Thymus (tissue), 11 donors: ENCODE results near the gene NYNRIN. TPM values are rescaled to one million over a fixed set of nuclear protein-coding genes. Genes with fewer than 3 reads are reported as not detected.
"Not testable (repeated sequence)": the region's sequence is repeated elsewhere in the genome, so short reads cannot be mapped to it uniquely, and the experiment has no call there.

Experiments used
- DNase-seq, 9 donors: peaks; one replicate each; pipeline ENCODE4 v3.0.0-alpha.2; 2013; ENCODE audit warnings: low spot score in 9 of 9, low read depth in 6 of 9, missing footprints in 1 of 9
- H3K27ac ChIP-seq, 2 donors: one replicate each; pipeline ENCODE4 v1.5.1; 2013; ENCODE audit warnings: control low read depth in 1 of 2, low read depth in 1 of 2, low read length in 1 of 2, mild to moderate bottlenecking in 1 of 2, moderate library complexity in 1 of 2
- H3K27me3 ChIP-seq, 2 donors: one replicate each; pipeline ENCODE4 v1.5.1; 2013; ENCODE audit warnings: low read length in 1 of 2; ENCODE audit not compliant: control insufficient read depth in 2 of 2, insufficient read depth in 1 of 2
- H3K36me3 ChIP-seq, 2 donors: one replicate each; pipeline ENCODE4 v1.5.1; 2013; ENCODE audit warnings: low read length in 1 of 2, mild to moderate bottlenecking in 1 of 2, moderate library complexity in 1 of 2; ENCODE audit not compliant: control insufficient read depth in 2 of 2, insufficient read depth in 2 of 2
- H3K4me1 ChIP-seq, 2 donors: one replicate each; pipeline ENCODE4 v1.5.1; 2013; ENCODE audit warnings: low read length in 2 of 2; ENCODE audit not compliant: control insufficient read depth in 2 of 2, insufficient read depth in 2 of 2
- H3K4me3 ChIP-seq, 2 donors: one replicate each; pipeline ENCODE4 v1.5.1; 2013; ENCODE audit warnings: low read length in 2 of 2, control low read depth in 1 of 2, mild to moderate bottlenecking in 1 of 2
- H3K9me3 ChIP-seq, 2 donors: one replicate each; pipeline ENCODE4 v1.5.1; 2013; ENCODE audit warnings: low read length in 1 of 2, mild to moderate bottlenecking in 1 of 2; ENCODE audit not compliant: control insufficient read depth in 2 of 2, insufficient read depth in 1 of 2
- WGBS: extraction: QIAGEN DNeasy Blood & Tissue Kit; methylation state at CpG from one replicate; pipeline ENCODE4 v1.1.7; 2013; 5-methylcytosine and 5-hydroxymethylcytosine counted together
- polyA plus RNA-seq: library from polyadenylated mRNA; stranded (reverse); fragments of 200-250 nt; gene quantifications from one replicate; pipeline ENCODE4 v1.2.3, GENCODE V29; 2013
- total RNA-seq: library from RNA; stranded (reverse); fragments of 120-200 nt; gene quantifications from one replicate; pipeline ENCODE4 v1.2.4, GENCODE V29; 2013
- donor health status: healthy.

NYNRIN gene
- total and polyA plus RNA-seq, 2 donors = 3.1 to 4.3 TPM

DNA sequence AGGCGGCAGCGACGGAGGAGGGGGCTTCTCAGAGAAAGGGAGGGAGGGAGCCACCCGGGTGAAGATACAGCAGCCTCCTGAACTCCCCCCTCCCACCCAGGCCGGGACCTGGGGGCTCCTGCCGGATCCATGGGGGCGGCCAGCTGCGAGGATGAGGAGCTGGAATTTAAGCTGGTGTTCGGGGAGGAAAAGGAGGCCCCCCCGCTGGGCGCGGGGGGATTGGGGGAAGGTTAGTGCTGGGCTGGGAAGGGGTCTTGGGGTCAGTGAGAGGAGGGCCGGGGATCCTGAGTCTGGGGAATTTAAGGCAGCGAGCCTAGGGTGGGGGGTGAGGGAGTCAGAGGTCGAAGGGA is 30.6 kb upstream of the NYNRIN start:
- Histone ChIP-seq H3K27ac (peak overlapping the region in 1 of 2 donors; percentile 74), H3K4me3 (peak overlapping the region; percentile 43 to 67), H3K9me3 (peaks cover 0 to 3% of the 10 kb centered on the region in 2 donors), H3K27me3 (peaks cover 18 to 36% of the 10 kb centered on the region in 2 donors), H3K36me3 (no peaks in the 10 kb centered on the region), H3K4me1 (peaks cover 12 to 41% of the 10 kb centered on the region in 2 donors)
- DNase-seq = peak in 4 of 9 donors; percentile 9 to 33 (median 20)
- WGBS = under 1% methylated on average over 15 of the region's 15 CpGs

GRCh38 chr14:24368562-24369252 is 30.1 kb upstream of the NYNRIN start:
- Histone ChIP-seq H3K4me3 (peak overlapping the region; percentile 43 to 67), H3K36me3 (no peaks in the 10 kb centered on the region), H3K27me3 (peaks cover 18 to 36% of the 10 kb centered on the region in 2 donors), H3K9me3 (peaks cover 0 to 3% of the 10 kb centered on the region in 2 donors), H3K4me1 (peaks cover 12 to 41% of the 10 kb centered on the region in 2 donors), H3K27ac (peak overlapping the region in 1 of 2 donors; percentile 74)
- peak in 7 of 9 donors; percentile 30 to 81 (median 61) for DNase-seq
- whole genome bisulfite sequencing = 2% methylated on average over 52 of the region's 52 CpGs

- no peak for DNase-seq
- H3K9me3 ChIP-seq = peaks cover 0 to 3% of the 10 kb centered on the region in 2 donors
- no peaks in the 10 kb centered on the region for H3K36me3 ChIP-seq
- H3K27ac ChIP-seq = no peak overlapping the region
- WGBS = 96% methylated on average over 20 of the region's 20 CpGs
- peaks cover 18 to 36% of the 10 kb centered on the region in 2 donors for H3K27me3 ChIP-seq
- H3K4me1 ChIP-seq = peaks cover 12 to 41% of the 10 kb centered on the region in 2 donors
- H3K4me3 ChIP-seq = no peak overlapping the region
Measured at GRCh38 chr14:24369463-24369862, 29.3 kb upstream of the NYNRIN start.

DNA sequence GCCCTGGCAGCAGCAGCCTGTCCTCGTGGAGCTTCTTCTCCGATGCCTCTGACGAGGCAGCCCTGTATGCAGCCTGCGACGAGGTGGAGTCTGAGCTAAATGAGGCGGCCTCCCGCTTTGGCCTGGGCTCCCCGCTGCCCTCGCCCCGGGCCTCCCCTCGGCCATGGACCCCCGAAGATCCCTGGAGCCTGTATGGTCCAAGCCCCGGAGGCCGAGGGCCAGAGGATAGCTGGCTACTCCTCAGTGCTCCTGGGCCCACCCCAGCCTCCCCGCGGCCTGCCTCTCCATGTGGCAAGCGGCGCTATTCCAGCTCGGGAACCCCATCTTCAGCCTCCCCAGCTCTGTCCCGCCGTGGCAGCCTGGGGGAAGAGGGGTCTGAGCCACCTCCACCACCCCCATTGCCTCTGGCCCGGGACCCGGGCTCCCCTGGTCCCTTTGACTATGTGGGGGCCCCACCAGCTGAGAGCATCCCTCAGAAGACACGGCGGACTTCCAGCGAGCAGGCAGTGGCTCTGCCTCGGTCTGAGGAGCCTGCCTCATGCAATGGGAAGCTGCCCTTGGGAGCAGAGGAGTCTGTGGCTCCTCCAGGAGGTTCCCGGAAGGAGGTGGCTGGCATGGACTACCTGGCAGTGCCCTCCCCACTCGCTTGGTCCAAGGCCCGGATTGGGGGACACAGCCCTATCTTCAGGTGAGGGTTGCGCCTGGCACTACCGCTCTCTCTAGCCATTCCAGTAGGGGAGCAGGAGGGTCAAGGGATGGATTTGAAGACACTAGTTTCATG is 28.7 kb upstream of the NYNRIN start:
- H3K9me3 ChIP-seq = peaks cover 0 to 3% of the 10 kb centered on the region in 2 donors
- WGBS = 97% methylated on average over 32 of the region's 32 CpGs
- no peak for DNase-seq
- no peaks in the 10 kb centered on the region for H3K36me3 ChIP-seq
- H3K4me1 ChIP-seq = peaks cover 12 to 41% of the 10 kb centered on the region in 2 donors
- H3K27ac ChIP-seq = no peak overlapping the region
- peaks cover 18 to 36% of the 10 kb centered on the region in 2 donors for H3K27me3 ChIP-seq
- H3K4me3 ChIP-seq = no peak overlapping the region

- peaks cover 11 to 38% of the 10 kb centered on the region in 2 donors for H3K4me1 ChIP-seq
- H3K27ac ChIP-seq = no peak overlapping the region
Measured at GRCh38 chr14:24370748-24371147, 28.1 kb upstream of the NYNRIN start.

DNA sequence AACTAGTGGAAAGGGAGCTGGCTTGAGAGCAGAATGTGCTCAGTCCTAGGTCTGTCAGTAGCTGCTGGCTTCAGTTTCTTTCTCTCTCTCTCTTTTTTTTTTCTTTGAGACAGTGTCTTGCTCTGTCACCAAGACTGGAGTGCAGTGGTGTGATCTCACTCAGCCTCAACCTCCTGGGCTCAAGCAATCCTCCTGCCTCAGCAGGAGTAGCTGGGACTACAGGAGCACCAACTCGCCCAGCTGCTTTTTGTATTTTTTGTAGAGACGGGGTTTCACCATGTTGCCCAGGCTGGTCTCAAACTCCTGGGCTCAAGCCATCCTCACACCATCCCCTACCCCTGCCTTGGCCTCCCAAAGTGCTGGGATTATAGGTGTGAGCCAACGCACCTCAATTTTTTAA is 27.2 kb upstream of the NYNRIN start:
- H3K27me3 ChIP-seq = peaks cover 11 to 25% of the 10 kb centered on the region in 2 donors
- H3K4me1 ChIP-seq = peaks cover 7 to 38% of the 10 kb centered on the region in 2 donors
- H3K36me3 ChIP-seq, H3K27ac ChIP-seq, H3K4me3 ChIP-seq, DNase-seq, H3K9me3 ChIP-seq: not testable (repeated sequence)
- WGBS = 94% methylated on average over 3 of the region's 3 CpGs

More at GRCh38 chr14:24370748-24371147, 28.1 kb upstream of the NYNRIN start:
- H3K27me3 ChIP-seq = peaks cover 15 to 34% of the 10 kb centered on the region in 2 donors
- WGBS = 96% methylated on average over 1 of the region's 1 CpG
- H3K9me3 ChIP-seq = peaks cover 0 to 3% of the 10 kb centered on the region in 2 donors
- H3K4me3 ChIP-seq = no peak overlapping the region
- H3K36me3 ChIP-seq = peaks cover 0 to 2% of the 10 kb centered on the region in 2 donors
- no peak for DNase-seq

- Histone ChIP-seq H3K4me3 (no peak overlapping the region), H3K27me3 (peaks cover 3 to 13% of the 10 kb centered on the region in 2 donors), H3K9me3 (no peaks in the 10 kb centered on the region), H3K4me1 (peaks cover 0 to 39% of the 10 kb centered on the region in 2 donors), H3K36me3 (peaks cover 0 to 2% of the 10 kb centered on the region in 2 donors), H3K27ac (no peak overlapping the region)
- 96% methylated on average over 12 of the region's 12 CpGs for WGBS
- no peak for DNase-seq
Measured at GRCh38 chr14:24372701-24373416, 25.9 kb upstream of the NYNRIN start.

DNA sequence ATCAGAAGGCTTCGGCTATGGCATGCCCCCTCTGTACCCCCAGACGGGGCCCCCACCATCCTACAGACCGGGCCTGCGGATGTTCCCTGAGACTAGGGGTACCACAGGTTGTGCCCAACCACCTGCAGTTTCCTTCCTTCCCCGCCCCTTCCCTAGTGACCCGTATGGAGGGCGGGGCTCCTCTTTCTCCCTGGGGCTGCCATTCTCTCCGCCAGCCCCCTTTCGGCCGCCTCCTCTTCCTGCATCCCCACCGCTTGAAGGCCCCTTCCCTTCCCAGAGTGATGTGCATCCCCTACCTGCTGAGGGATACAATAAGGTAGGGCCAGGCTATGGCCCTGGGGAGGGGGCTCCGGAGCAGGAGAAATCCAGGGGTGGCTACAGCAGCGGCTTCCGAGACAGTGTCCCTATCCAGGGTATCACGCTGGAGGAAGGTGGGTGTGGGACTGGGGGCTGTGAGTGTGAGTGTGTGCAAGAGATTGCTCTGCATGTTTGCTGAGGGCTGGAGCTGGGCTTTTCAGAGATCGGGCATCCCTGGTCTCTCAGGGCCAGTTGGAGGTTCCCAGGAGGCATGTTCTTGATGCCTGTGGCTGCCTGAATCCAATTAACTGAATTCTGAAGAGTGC is 22.2 kb upstream of the NYNRIN start:
- no peak for DNase-seq
- 85% methylated on average over 16 of the region's 16 CpGs for WGBS
- H3K4me1 ChIP-seq = peaks cover 0 to 23% of the 10 kb centered on the region in 2 donors
- H3K27ac ChIP-seq = no peak overlapping the region
- H3K9me3 ChIP-seq = no peaks in the 10 kb centered on the region
- H3K4me3 ChIP-seq = no peak overlapping the region
- peaks cover 0 to 2% of the 10 kb centered on the region in 2 donors for H3K36me3 ChIP-seq
- H3K27me3 ChIP-seq = no peaks in the 10 kb centered on the region
